ENCODE data around the gene DLG2. TPM values are rescaled to one million over a fixed set of nuclear protein-coding genes. Genes with fewer than 3 reads are reported as not detected.

DLG2 gene
- total RNA-seq, 2 experiments from 2014 or later = 1.7 to 2.1 TPM

DNA sequence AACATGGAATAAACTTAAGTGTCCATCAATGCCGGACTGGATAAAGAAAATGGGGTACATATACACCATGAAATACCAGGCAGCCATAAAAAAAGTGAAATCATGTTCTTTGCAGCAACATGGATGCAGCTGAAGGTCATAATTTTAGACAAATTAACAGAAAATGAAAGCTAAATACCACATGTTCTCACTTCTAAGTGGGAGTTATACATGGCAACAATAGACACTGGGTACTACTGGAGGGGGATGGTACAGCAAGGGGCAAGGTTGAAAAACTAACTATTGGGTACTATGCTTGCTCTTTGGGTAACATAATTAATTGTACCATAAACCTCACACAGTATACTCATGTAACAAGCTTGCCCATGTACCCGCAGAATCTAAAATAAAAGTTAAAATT lies 851.6 kb downstream of the DLG2 start:
- H3K9me3 Mint-ChIP-seq (ENCODE audit: low read depth) = peaks cover 43% of the 10 kb centered on the region
- H3K27ac Mint-ChIP-seq = no peak overlapping the region
- ChIA-PET CTCF (no interaction called here), POLR2A (no interaction called here)
- H3K27me3 Mint-ChIP-seq = no peaks in the 10 kb centered on the region
- H3K36me3 Mint-ChIP-seq (ENCODE audit: low read depth) = peaks cover 1% of the 10 kb centered on the region
- ATAC-seq (no peak), DNase-seq (no peak)
- intact Hi-C loops (cut with DNase I, micrococcal nuclease) = no loop called here
- H3K4me1 Mint-ChIP-seq = no peaks in the 10 kb centered on the region
- H3K4me3 Mint-ChIP-seq = no peak overlapping the region

GRCh38 chr11:84763931-84764330 lies 863.2 kb downstream of the DLG2 start:
- Mint-ChIP-seq H3K27ac (no peak overlapping the region), H3K4me1 (no peaks in the 10 kb centered on the region), H3K4me3 (no peak overlapping the region), H3K9me3 (ENCODE audit: low read depth) (peaks cover 10% of the 10 kb centered on the region), H3K36me3 (ENCODE audit: low read depth) (no peaks in the 10 kb centered on the region), H3K27me3 (no peaks in the 10 kb centered on the region)
- ATAC-seq = no peak
- CTCF ChIA-PET = no interaction called here
- intact Hi-C loops (cut with DNase I, micrococcal nuclease) = no loop called here
- DNase-seq = no peak
- POLR2A ChIA-PET = no interaction called here

- H3K36me3 Mint-ChIP-seq (ENCODE audit: low read depth) = no peaks in the 10 kb centered on the region
- no peaks in the 10 kb centered on the region for H3K27me3 Mint-ChIP-seq
- ATAC-seq = no peak
- no peak overlapping the region for H3K27ac Mint-ChIP-seq
- H3K4me1 Mint-ChIP-seq = no peaks in the 10 kb centered on the region
- intact Hi-C loops (cut with DNase I, micrococcal nuclease) = no loop called here
- ChIA-PET POLR2A (no interaction called here), CTCF (no interaction called here)
- H3K4me3 Mint-ChIP-seq = no peak overlapping the region
- peaks cover 6% of the 10 kb centered on the region for H3K9me3 Mint-ChIP-seq (ENCODE audit: low read depth)
- DNase-seq = no peak
These were observed 869.4 kb downstream of the DLG2 start for GRCh38 chr11:84757711-84758110.

- peaks cover 6% of the 10 kb centered on the region for H3K9me3 Mint-ChIP-seq (ENCODE audit: low read depth)
- H3K27me3 Mint-ChIP-seq = no peaks in the 10 kb centered on the region
- POLR2A ChIA-PET = no interaction called here
- no peak overlapping the region for H3K4me3 Mint-ChIP-seq
- intact Hi-C loops (cut with DNase I, micrococcal nuclease) = no loop called here
- CTCF ChIA-PET = no interaction called here
- DNase-seq (no peak), ATAC-seq (no peak)
- peaks cover 8% of the 10 kb centered on the region for H3K4me1 Mint-ChIP-seq
- H3K36me3 Mint-ChIP-seq (ENCODE audit: low read depth) = no peaks in the 10 kb centered on the region
- no peak overlapping the region for H3K27ac Mint-ChIP-seq
These were observed 875.8 kb downstream of the DLG2 start for GRCh38 chr11:84751371-84751770.

GRCh38 chr11:84747871-84748270 lies 879.3 kb downstream of the DLG2 start:
- no peak for ATAC-seq
- POLR2A ChIA-PET = no interaction called here
- Mint-ChIP-seq H3K4me3 (no peak overlapping the region), H3K27me3 (no peaks in the 10 kb centered on the region), H3K9me3 (ENCODE audit: low read depth) (peaks cover 3% of the 10 kb centered on the region), H3K36me3 (ENCODE audit: low read depth) (no peaks in the 10 kb centered on the region), H3K4me1 (peaks cover 8% of the 10 kb centered on the region), H3K27ac (no peak overlapping the region)
- DNase-seq = peak; percentile 6
- intact Hi-C loops (cut with DNase I, micrococcal nuclease) = no loop called here
- CTCF ChIA-PET = no interaction called here

DNA sequence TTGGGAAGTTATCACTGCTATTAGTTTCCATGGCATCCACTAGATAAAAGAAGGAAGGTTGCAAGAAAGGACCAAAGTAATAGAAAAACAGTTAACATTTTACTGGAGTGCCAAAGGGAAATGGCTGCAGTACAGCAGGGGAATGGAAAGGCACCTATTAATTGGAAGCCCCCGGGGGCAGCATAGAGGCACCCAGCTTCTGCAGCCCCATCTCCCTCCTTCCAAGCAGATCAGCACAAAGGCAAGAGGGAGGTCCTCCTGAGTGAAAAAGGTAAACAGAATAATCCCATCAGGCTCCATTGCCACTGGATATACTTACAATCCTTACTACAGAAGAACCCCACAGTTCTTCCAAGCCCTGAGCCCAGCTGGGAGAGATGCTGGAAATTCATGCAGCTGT lies 887.1 kb downstream of the DLG2 start:
- POLR2A ChIA-PET = no interaction called here
- Mint-ChIP-seq H3K4me3 (no peak overlapping the region), H3K9me3 (ENCODE audit: low read depth) (peaks cover 16% of the 10 kb centered on the region), H3K4me1 (no peaks in the 10 kb centered on the region), H3K27me3 (no peaks in the 10 kb centered on the region), H3K36me3 (ENCODE audit: low read depth) (no peaks in the 10 kb centered on the region), H3K27ac (no peak overlapping the region)
- CTCF ChIA-PET = no interaction called here
- no peak for DNase-seq
- intact Hi-C loops (cut with DNase I, micrococcal nuclease) = no loop called here
- no peak for ATAC-seq

- no peak for ATAC-seq
These were observed 902.9 kb downstream of the DLG2 start for GRCh38 chr11:84724256-84724655.

GRCh38 chr11:84722583-84723108 lies 904.5 kb downstream of the DLG2 start:
- no peak for ATAC-seq
- no peaks in the 10 kb centered on the region for H3K36me3 Mint-ChIP-seq (ENCODE audit: low read depth)
- H3K27me3 Mint-ChIP-seq = peaks cover 3% of the 10 kb centered on the region
- H3K9me3 Mint-ChIP-seq (ENCODE audit: low read depth) = peaks cover 4% of the 10 kb centered on the region
- intact Hi-C loops (cut with DNase I, micrococcal nuclease) = no loop called here
- no peak for DNase-seq
- no peak overlapping the region for H3K4me3 Mint-ChIP-seq
- no peak overlapping the region for H3K27ac Mint-ChIP-seq
- ChIA-PET POLR2A (no interaction called here), CTCF (no interaction called here)
- H3K4me1 Mint-ChIP-seq = peaks cover 4% of the 10 kb centered on the region

More at GRCh38 chr11:84724256-84724655, 902.9 kb downstream of the DLG2 start:
- CTCF ChIA-PET = interaction anchor here (0.8 to 0.9 kb wide), 2 partner anchors 118 to 722 kb away, joined by 3 read pairs; no protein-coding TSS in a partner anchor
- Mint-ChIP-seq H3K4me1 (peaks cover 4% of the 10 kb centered on the region), H3K27ac (no peak overlapping the region), H3K9me3 (ENCODE audit: low read depth) (peaks cover 8% of the 10 kb centered on the region), H3K4me3 (no peak overlapping the region), H3K36me3 (ENCODE audit: low read depth) (no peaks in the 10 kb centered on the region), H3K27me3 (peaks cover 3% of the 10 kb centered on the region)
- no peak for DNase-seq
- intact Hi-C loops (cut with DNase I, micrococcal nuclease) = no loop called here
- POLR2A ChIA-PET = no interaction called here

DNA sequence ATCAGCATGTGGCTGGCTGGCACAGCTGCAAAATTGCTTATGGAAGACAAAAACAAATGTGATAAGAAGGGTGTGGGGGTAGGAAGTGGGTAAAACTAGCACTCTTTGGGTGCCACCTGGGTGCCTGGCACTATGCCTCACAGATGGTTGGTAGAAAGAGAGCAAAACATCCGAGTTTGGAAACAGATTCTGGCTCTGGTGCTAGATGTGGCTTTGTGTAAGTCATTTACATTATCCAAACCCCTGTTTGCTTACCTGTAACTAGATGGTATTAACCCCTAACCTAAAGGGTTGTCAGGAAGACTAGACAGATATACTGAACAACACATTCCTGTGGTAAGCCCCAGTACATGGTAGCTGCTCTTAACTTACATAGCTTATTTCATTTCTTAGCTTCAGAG lies 905.6 kb downstream of the DLG2 start:
- no peak for DNase-seq
- no peak for ATAC-seq
- CTCF ChIA-PET = no interaction called here
- POLR2A ChIA-PET = no interaction called here
- Mint-ChIP-seq H3K4me3 (peak overlapping the region; percentile 59), H3K27me3 (peaks cover 3% of the 10 kb centered on the region), H3K9me3 (ENCODE audit: low read depth) (peaks cover 4% of the 10 kb centered on the region), H3K36me3 (ENCODE audit: low read depth) (no peaks in the 10 kb centered on the region), H3K4me1 (peaks cover 4% of the 10 kb centered on the region), H3K27ac (no peak overlapping the region)
- intact Hi-C loops (cut with DNase I, micrococcal nuclease) = no loop called here

DNA sequence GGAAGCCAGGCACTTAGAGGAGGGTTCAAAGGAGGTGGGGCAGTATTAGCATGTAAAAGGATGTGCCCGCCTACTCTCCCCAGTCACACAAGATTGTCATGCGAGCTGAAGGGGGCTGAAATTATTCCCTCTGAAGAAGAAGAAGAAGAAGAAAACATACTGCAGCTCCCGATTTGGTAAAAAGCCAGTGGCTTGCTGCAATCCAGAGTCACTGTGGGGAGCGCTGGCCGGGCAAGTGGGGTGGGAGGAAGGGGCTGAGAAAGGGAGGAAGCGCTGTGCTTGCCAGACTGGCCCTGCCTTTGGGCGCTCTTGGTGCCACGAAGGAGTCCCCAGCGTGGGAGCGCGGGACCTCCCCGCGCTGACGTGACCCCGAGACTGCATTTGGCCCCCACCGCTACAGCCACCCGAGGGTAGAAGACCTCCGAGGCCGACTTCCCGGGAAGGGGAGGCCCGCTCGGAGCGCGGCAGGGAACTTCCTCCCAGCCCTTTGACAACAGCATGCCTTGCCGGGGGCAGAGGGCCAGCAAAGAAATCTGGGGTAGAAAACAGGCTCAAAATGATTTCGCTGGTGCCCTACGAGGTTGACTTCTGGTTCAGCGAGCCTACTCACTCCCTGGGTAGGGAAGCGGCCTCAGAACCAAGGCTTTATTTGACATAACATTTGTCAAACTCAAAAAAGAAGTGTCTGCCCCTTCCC lies 906.3 kb downstream of the DLG2 start:
- Mint-ChIP-seq H3K9me3 (ENCODE audit: low read depth) (peaks cover 4% of the 10 kb centered on the region), H3K36me3 (ENCODE audit: low read depth) (no peaks in the 10 kb centered on the region), H3K4me1 (peaks cover 4% of the 10 kb centered on the region), H3K4me3 (peak overlapping the region; percentile 59), H3K27me3 (peaks cover 3% of the 10 kb centered on the region), H3K27ac (no peak overlapping the region)
- intact Hi-C loops (cut with DNase I, micrococcal nuclease) = no loop called here
- CTCF ChIA-PET = interaction anchor here (1.3 kb wide), 1 partner anchor 31 kb away, joined by 4 read pairs; no protein-coding TSS in a partner anchor
- POLR2A ChIA-PET = no interaction called here
- ATAC-seq = peak; percentile 39
- peak; percentile 14 for DNase-seq

DNA sequence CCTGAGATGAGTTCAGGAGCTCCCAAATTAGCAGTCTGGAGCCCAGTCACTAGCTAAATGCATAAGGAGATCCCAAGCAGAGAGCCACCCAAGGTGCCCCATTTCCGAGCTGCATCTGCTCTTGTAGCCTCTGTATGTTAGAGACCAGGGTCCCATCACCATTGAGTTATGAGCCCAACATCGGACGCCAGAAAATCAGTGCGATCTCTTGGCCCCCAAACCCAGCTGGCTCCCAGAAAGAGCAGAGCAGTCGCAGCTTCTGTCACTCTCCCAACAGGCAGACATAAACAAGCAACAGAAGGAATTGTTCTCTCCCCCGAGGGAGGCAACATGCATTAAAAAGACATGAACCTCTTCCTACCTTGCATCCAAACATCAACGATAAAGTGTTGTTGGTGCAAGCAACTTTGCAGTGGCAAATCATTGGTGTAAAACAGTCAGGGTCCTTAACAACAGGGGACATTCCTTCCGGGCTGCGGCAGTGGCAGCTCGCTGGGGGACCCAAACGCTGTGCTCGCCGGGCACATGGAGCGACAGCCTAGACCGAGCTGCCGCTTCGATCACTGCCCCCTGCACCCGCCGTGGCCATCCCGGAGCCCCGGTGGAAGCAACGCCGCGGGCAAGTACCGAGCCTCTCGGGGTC lies 907.1 kb downstream of the DLG2 start:
- Mint-ChIP-seq H3K4me1 (peaks cover 4% of the 10 kb centered on the region), H3K27ac (no peak overlapping the region), H3K27me3 (peaks cover 3% of the 10 kb centered on the region), H3K4me3 (peak overlapping the region; percentile 59), H3K36me3 (ENCODE audit: low read depth) (no peaks in the 10 kb centered on the region), H3K9me3 (ENCODE audit: low read depth) (peaks cover 4% of the 10 kb centered on the region)
- intact Hi-C loops (cut with DNase I, micrococcal nuclease) = no loop called here
- ATAC-seq = no peak
- ChIA-PET CTCF (interaction anchor here (0.7 to 1.3 kb wide), 3 partner anchors 8 to 161 kb away, joined by 3 to 4 read pairs (median 4); no protein-coding TSS in a partner anchor), POLR2A (no interaction called here)
- DNase-seq = peak; percentile 4

DNA sequence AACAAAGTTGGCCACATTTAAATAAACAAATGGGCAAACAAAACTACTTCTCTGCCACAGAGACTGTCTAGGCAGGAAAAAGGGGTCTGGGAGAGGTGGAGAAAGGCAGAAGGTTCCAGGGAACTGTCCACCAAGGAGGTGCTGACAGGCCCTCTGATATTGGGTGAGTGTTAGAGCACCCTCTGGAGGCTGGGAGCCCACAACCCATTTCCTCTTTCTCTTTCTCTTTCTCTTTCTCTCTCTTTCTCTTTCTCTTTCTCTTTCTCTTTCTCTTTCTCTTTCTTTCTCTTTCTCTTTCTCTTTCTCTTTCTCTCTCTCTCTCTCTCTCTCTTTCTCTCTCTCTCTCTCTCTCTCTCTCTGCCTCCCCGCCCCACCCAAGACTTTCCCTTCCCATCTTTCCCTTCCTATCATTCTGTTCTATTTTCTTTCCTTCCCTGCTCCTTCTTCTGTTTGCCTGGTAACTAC lies 912.8 kb downstream of the DLG2 start:
- H3K4me3 Mint-ChIP-seq = peak overlapping the region; percentile 48
- ATAC-seq (peak; percentile 85), DNase-seq (peak; percentile 71)
- H3K4me1 Mint-ChIP-seq = peaks cover 2% of the 10 kb centered on the region
- H3K27ac Mint-ChIP-seq = no peak overlapping the region
- ChIA-PET CTCF (no interaction called here), POLR2A (no interaction called here)
- peaks cover 6% of the 10 kb centered on the region for H3K9me3 Mint-ChIP-seq (ENCODE audit: low read depth)
- H3K36me3 Mint-ChIP-seq (ENCODE audit: low read depth) = no peaks in the 10 kb centered on the region
- no peaks in the 10 kb centered on the region for H3K27me3 Mint-ChIP-seq
- intact Hi-C loops (cut with DNase I, micrococcal nuclease) = no loop called here
